G401 (cell line): ENCODE measurements around the gene ZNF223. TPM values are rescaled to one million over a fixed set of nuclear protein-coding genes. Genes with fewer than 3 reads are reported as not detected.
A peak's percentile ranks its signal among the peaks of the same experiment; 100 is the strongest.

Experiments used
- DNase-seq: peaks from one replicate; pipeline ENCODE4 v3.0.0-alpha.2; 2015; ENCODE audit warnings: low spot score
- in situ Hi-C: cut with HindIII; loops from 2 replicates; pipeline ENCODE4 v1.10.0; 2016; ENCODE audit warnings: low sequenced_read_pairs, mixed read lengths
- total RNA-seq: library from RNA; depleted of rRNA; stranded (reverse); fragments of >200 nt; shearing (Covaris generic); gene quantifications from 2 replicates; pipeline ENCODE4 v1.2.3, GENCODE V29; 2014; rRNA removed

ZNF223 gene
- total RNA-seq, 1 experiment from 2014 or later = 0.37 TPM

DNA sequence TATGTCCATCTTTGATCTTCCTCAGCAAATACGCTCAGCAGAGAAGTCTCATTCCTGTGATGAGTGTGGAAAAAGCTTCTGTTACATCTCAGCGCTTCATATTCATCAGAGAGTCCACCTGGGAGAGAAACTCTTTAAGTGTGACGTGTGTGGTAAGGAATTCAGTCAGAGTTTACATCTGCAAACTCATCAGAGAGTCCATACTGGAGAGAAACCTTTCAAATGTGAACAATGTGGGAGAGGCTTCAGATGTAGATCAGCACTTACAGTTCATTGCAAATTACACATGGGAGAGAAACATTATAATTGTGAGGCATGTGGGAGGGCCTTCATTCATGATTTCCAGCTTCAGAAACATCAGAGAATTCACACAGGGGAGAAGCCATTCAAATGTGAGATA is 14.5 kb downstream of the ZNF223 start:
- no peak for DNase-seq
- in situ Hi-C loops = no loop called here

GRCh38 chr19:44069415-44069814 is 17.6 kb downstream of the ZNF223 start:
- in situ Hi-C loops = no loop called here
- DNase-seq = no peak

GRCh38 chr19:44071824-44072542 is 20.1 kb downstream of the ZNF223 start, which contains the start of gene ZNF284:
ZNF284 (plus strand) TSS chr19:44072159; CDS start chr19:44076390, 4,231 bp downstream.
- in situ Hi-C loops = no loop called here
- DNase-seq = peak; percentile 97

DNA sequence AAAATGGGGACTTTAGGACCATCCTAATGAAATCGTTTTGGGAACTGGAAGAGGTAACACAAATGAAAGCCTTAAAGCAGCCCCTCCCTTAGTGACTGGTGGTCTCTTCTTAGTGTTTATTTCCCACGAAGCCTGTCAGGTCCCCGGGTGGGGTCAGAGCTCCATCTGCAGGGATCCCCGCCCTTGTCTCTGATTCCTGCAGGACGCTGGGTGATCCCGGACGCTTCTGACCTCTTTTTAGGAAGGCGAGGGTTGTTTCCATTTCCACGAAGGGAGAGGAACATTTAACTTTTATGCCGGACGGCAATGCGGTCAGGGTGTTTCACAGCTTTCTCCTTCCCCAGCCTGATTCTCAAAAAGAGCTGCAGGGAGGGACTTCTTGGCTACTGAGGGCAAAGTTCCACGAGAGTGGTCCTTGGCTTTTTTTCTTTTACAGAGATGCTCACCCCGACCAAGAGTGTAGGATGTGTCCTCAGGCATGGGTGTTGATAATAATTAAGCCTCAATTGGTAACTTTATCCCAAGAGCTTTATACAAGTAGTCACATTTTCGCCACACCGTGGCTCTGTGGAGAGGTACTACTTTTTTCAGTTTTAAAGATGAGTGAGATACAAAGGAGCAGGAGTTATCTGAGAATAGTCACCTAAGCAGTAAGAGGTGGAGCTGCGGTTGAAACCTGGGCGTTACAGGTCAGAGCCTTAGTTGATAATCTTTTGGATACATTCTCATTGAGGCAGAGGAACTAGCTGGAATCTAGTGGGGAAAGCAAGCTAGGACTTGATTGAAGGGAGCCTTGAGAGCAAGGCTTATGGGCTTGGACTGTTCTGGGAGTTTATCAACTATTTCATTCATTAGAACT is 20.9 kb downstream of the ZNF223 start:
- peak; percentile 29 for DNase-seq

DNA sequence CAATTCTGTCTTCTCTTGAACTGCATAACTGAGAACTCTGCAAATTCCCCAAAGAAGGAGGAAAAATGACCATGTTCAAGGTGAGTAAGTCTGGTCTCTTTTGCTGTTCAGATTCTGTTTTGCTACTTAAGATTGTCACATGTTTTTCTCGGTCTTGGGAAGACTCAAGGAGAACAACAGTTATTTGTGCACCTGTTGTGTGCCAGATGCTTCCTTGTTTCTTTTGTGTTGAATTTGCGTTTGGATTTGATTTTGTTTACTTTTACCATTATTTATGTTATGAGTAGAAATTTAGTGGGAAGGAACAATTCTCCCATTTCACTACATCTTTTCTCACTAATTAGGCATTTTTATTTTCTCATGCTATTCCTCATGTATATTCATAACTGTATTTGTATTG is 24.5 kb downstream of the ZNF223 start:
- in situ Hi-C loops = no loop called here
- no peak for DNase-seq

More for the DNA sequence above, 20.9 kb downstream of the ZNF223 start:
- in situ Hi-C loops = no loop called here

DNA sequence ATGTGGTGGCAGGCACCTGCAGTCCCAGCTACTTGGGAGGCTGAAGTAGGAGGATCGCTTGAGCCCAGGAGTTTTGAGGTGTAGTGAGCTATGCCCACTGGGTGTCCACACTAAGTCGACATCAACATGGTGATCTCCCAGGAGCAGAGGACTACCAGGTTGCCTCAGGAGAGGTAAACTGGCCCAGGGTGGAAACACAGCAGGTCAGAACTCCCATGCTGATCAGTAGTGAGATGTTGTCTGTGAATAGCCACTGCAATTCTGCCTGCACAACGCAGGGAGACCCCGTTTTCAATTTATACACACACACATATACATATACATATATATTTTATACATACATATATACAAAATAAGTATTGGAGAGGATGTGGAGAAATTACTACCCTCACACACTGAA is 40.3 kb downstream of the ZNF223 start:
- no peak for DNase-seq
- in situ Hi-C loops = no loop called here

DNA sequence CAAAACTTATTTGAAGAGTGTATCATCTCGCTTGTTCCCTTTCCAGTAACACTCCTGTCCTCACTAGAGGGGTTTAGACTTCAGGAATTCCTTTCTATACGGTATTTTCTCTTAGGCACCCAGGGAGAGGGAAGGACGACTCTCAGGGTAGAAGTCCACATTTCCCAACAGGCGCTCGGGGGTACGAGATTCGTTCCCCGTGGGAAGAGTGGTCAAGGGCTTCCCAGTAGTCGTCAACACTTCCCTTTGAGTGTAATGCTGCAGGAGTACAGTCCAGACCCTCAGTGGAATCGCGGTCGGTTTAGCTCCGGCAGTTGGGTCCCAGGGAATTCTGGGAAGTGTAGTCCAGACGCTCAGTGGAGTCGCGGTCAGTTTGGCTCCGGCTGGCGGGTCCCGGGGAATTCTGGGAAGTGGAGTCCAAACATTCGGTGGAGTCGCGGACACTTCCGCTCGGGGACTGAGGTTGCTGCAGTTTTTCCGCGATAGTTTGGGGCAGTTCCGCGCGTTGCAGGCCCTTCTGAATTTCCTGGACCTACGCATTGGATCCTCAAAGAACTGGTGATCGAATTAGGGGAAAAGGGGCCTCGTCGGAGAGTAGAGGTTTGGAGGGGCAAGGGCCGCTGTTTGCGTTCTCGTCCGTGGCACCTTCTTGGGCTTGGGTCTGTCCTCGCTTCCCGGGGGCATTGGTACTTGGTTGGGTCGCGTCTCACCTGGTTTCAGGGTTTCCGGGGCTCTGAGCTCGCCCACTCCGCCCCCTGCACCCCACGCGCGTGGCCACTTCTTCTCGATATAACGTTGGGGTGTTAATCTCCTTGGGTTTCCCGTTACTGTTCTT is 42.3 kb downstream of the ZNF223 start, which contains the start of gene ZNF224:
Gene ZNF224 (plus strand): TSS at position 431 of the 835 bp plus-strand sequence. CDS start 3,513 bp downstream, outside the sequence.
- DNase-seq = peak; percentile 96
- in situ Hi-C loops = no loop called here

- no peak for DNase-seq
- in situ Hi-C loops = no loop called here
Observed at GRCh38 chr19:44107751-44108150, 55.9 kb downstream of the ZNF223 start.

DNA sequence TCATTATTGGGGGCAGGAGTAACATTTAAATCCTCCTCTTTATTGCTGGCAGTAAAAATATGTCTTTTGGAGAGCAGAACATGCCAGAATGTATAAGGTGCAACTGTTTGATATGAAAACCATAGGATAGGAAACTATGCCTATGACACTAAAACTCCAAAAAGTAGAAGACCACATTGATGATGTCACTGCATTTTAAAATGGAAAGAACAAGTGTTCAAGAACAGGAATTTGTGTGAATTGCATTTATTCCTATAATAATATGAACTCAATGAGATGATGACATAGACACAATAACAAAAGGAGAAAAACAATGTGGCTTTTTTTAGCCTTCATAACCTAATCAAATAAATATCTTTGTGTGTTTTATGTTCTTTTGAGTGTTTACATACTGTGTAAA is 57.6 kb downstream of the ZNF223 start:
- DNase-seq = no peak
- in situ Hi-C loops = no loop called here

DNA sequence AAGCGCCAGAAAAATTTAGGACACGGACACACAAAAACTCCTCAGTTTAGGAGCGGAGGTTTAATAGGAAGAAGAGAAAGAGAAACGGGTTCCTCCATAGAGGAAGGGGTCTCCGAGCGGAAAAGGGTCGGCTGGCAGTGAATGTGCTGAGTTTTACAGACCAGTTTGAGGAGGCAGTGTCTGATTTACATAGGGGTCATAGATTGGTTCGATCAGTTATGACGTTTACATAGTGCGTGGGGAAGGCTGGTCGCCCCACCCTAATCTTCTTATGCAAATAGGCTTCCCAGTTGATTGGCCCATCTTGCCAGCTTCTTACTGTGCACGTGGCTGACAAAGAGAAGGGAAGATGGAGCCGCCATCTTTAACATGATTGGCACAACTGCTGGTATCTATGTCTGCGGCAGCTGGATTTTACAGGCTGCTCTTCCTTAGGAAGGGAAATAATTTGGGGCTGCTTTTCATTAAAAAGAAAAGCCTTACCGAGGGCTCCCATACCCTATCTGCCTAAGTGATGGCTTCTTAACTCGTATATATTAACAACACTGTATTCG is 60.2 kb downstream of the ZNF223 start:
- in situ Hi-C loops = no loop called here
- peak; percentile 19 for DNase-seq

DNA sequence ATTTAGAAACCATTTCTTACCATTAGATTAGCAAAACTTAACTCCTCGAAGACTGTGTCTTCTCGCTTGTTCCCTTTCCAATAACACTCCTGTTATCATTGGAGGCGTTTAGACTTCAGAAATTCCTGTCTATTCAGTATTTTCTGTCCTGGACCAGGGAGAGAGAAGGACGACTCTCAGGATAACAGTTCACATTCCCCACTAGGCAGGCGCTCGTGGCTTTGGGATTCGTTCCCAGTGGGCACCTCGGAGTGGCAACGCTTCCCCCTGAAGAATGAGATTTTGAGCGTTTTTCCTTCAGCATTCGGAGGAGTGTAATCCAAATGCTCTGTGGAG is 60.9 kb downstream of the ZNF223 start:
- no peak for DNase-seq
- in situ Hi-C loops = no loop called here

DNA sequence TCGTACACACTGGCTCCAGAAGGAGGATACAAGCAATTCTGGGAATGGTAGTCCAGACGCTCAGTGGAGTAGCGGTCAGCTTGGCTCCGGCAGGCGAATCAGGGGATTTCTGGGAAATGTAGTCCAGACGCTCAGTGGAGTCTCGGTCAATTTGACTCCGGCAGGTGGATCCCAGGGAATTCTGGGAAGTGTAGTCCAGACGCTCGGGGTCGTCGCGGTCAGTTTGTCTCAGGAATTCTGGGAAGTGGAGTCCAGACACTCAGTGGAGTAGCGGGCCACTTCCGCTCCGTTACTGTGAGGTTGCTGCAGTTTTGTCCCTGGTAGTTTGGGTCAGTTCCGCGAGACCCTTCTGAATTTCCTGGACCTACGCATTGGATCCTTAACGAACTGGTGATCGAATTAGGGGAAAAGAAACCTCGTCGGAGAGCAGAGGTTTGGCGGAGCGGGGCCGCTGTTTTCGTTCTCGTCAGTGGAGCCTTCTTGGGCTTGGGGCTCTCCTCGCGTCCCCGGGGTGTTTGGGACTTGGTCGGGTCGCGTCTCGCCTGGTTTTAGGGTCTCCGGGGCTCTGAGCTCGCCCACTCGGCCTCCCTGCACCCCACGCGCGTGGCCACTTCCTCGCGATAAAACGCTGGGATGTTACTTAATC is 61.4 kb downstream of the ZNF223 start, which contains the start of gene ZNF225:
Gene ZNF225 (plus strand): TSS at position 262 of the 646 bp plus-strand sequence. CDS start 2,429 bp downstream, outside the sequence.
- in situ Hi-C loops = no loop called here
- peak; percentile 100 for DNase-seq

- DNase-seq = no peak
- in situ Hi-C loops = no loop called here
Observed at GRCh38 chr19:44113784-44114390, 62.1 kb downstream of the ZNF223 start.

Other genes with a start within 250 kb of the ZNF223 start
- not detected in 2 replicates for gene LYPD5, start 249.6 kb upstream of the ZNF223 start, total RNA-seq
- gene ZNF283, start 224.7 kb upstream of the ZNF223 start, total RNA-seq = 3.8 and 13.4 TPM in 2 replicates
- gene ZNF404, start 168.1 kb upstream of the ZNF223 start, total RNA-seq = not detected in 2 replicates
- 21.8 and 35.1 TPM in 2 replicates for gene ZNF45, start 116.8 kb upstream of the ZNF223 start, total RNA-seq
- gene ZNF221, start 100.8 kb upstream of the ZNF223 start, total RNA-seq = 0.61 and 1.0 TPM in 2 replicates
- 0.68 and 5.2 TPM in 2 replicates for gene ZNF155, start 67.8 kb upstream of the ZNF223 start, total RNA-seq
- 1.4 and 1.9 TPM in 2 replicates for gene ZNF230, start 49.1 kb upstream of the ZNF223 start, total RNA-seq
- not detected in 2 replicates for gene ZNF222, start 26.7 kb upstream of the ZNF223 start, total RNA-seq
- gene ZNF284, start 20.1 kb downstream of the ZNF223 start, total RNA-seq = 0.25 TPM in 1 of 2 replicates, not detected in the other
- gene ZNF224, start 42.3 kb downstream of the ZNF223 start, total RNA-seq = 4.7 and 11.3 TPM in 2 replicates
- gene ZNF225, start 61.4 kb downstream of the ZNF223 start, total RNA-seq = 1.3 and 2.3 TPM in 2 replicates
- gene ZNF234, start 89.5 kb downstream of the ZNF223 start, total RNA-seq = 0.03 TPM in 1 of 2 replicates, not detected in the other
- gene ZNF226, start 113.1 kb downstream of the ZNF223 start, total RNA-seq = 9.1 and 14.4 TPM in 2 replicates
- gene ZNF227, start 160.5 kb downstream of the ZNF223 start, total RNA-seq = 12.1 and 15.1 TPM in 2 replicates
- gene ZNF233, start 207.8 kb downstream of the ZNF223 start, total RNA-seq = not detected in 2 replicates